MM.1S (cell line): ENCODE results near the gene ACAP2.

Source experiments
- DNase-seq: peaks from one replicate; pipeline ENCODE4 v3.0.0-alpha.2; 2015
- H2AFZ ChIP-seq: fragments of 300-600 bp; sonication (generic); 2 replicates; pipeline ENCODE4 v1.6.0; 2016; ENCODE audit warnings: antibody characterized with exemption, low read length
- H3F3A ChIP-seq: fragments of 300-600 bp; sonication (generic); 2 replicates; pipeline ENCODE4 v1.6.1; 2016; ENCODE audit warnings: mild to moderate bottlenecking, antibody characterized with exemption, low read length, moderate library complexity, mixed read lengths; ENCODE audit not compliant: insufficient read depth
- H3K27ac ChIP-seq: fragments of 300-600 bp; sonication (generic); 2 replicates; pipeline ENCODE4 v1.5.1; 2016; ENCODE audit warnings: mild to moderate bottlenecking, low read length
- H3K27me3 ChIP-seq: fragments of 300-600 bp; sonication (generic); replicated peaks from 2 replicates; pipeline ENCODE4 v1.6.0; 2016; ENCODE audit warnings: low read length; ENCODE audit not compliant: insufficient read depth
- H3K36me3 ChIP-seq: fragments of 300-600 bp; sonication (generic); replicated peaks from 2 replicates; pipeline ENCODE4 v1.6.1; 2016; ENCODE audit warnings: mild to moderate bottlenecking, low read length, mixed read lengths; ENCODE audit not compliant: insufficient read depth
- H3K4me1 ChIP-seq: fragments of 300-600 bp; sonication (generic); 2 replicates; pipeline ENCODE4 v1.6.1; 2016; ENCODE audit warnings: low read length, mixed read lengths
- H3K4me2 ChIP-seq: fragments of 300-600 bp; sonication (generic); 2 replicates; pipeline ENCODE4 v1.6.0; 2016; ENCODE audit warnings: low read depth, low read length
- H3K4me3 ChIP-seq: fragments of 300-600 bp; sonication (generic); 2 replicates; pipeline ENCODE4 v1.5.1; 2016; ENCODE audit warnings: low read length, mixed read lengths
- H3K79me2 ChIP-seq: fragments of 300-600 bp; sonication (generic); 2 replicates; pipeline ENCODE4 v1.6.1; 2016; ENCODE audit warnings: mixed run types, low read length, mixed read lengths
- H3K9ac ChIP-seq: fragments of 300-600 bp; sonication (generic); 2 replicates; pipeline ENCODE4 v1.6.1; 2016; ENCODE audit warnings: low read length, mixed read lengths
- H3K9me2 ChIP-seq: fragments of 300-600 bp; sonication (generic); replicated peaks from 2 replicates; pipeline ENCODE4 v1.6.1; 2016; ENCODE audit warnings: mild to moderate bottlenecking, low read length, mixed read lengths; ENCODE audit not compliant: insufficient read depth
- H3K9me3 ChIP-seq: fragments of 300-600 bp; sonication (generic); replicated peaks from 2 replicates; pipeline ENCODE4 v1.6.1; 2016; ENCODE audit warnings: mild to moderate bottlenecking, low read length, mixed read lengths; ENCODE audit not compliant: insufficient read depth
- H4K20me1 ChIP-seq: fragments of 300-600 bp; sonication (generic); 2 replicates; pipeline ENCODE4 v1.6.1; 2016; ENCODE audit warnings: mild to moderate bottlenecking, low read length, moderate library complexity, mixed read lengths; ENCODE audit not compliant: insufficient read depth
- EZH2 ChIP-seq: fragments of 300-600 bp; sonication (generic); optimal IDR thresholded peaks from 2 replicates; pipeline ENCODE3; 2017; ENCODE audit warnings: low read depth, mild to moderate bottlenecking, antibody characterized with exemption, low read length, mixed read lengths
- EZH2phosphoT487 ChIP-seq: fragments of 300-600 bp; sonication (generic); IDR thresholded peaks from 2 replicates; pipeline ENCODE4 v1.6.1; 2018; ENCODE audit warnings: antibody characterized with exemption, low read length
- TF ChIP-seq, protein P1 (sequence below): fragments of 300-600 bp; sonication (generic); IDR thresholded peaks from 2 replicates; pipeline ENCODE4 v1.5.1; 2016; ENCODE audit warnings: antibody characterized with exemption, low read length, mixed read lengths

Gene ACAP2

DNA sequence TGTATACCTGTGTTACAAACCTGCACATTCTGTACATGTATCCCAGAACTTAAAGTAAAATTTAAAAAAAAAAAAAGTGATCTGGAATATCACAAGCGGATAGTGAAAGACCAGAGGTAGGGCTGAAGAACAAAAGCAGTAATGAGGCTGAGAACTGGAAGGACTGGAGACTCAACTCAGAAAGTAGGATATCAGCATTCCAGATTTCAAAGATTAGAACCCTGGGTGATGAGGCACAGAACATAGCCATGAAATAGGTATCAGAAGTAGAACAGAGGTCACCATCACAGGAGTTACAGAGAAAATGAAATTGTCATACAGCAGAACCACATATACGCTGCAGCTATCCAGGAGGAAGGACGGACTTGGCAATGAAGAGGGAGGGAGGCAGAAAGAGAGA, 56.1 kb downstream of the ACAP2 start:
- no peak for DNase-seq
- no peaks in the 10 kb centered on the region; the same call in 1 of the 2 replicates for H3F3A ChIP-seq
- no peaks in the 10 kb centered on the region for H3K9me2 ChIP-seq
- no peak overlapping the region for H3K9ac ChIP-seq
- H3K4me3 ChIP-seq = no peak overlapping the region
- no peak overlapping the region for H3K4me2 ChIP-seq
- no peaks in the 10 kb centered on the region for H3K36me3 ChIP-seq
- no peaks in the 10 kb centered on the region for H3K27me3 ChIP-seq
- 0 out of 2 replicates have a peak, but pooled peaks cover 6% of the 10 kb centered on the region for H3K79me2 ChIP-seq
- H3K4me1 ChIP-seq = no peaks in the 10 kb centered on the region
- no peak overlapping the region for H3K27ac ChIP-seq
- H3K9me3 ChIP-seq = no peaks in the 10 kb centered on the region
- no peaks in the 10 kb centered on the region for H4K20me1 ChIP-seq
- no peak overlapping the region for H2AFZ ChIP-seq
- TF ChIP-seq, protein P1, sequence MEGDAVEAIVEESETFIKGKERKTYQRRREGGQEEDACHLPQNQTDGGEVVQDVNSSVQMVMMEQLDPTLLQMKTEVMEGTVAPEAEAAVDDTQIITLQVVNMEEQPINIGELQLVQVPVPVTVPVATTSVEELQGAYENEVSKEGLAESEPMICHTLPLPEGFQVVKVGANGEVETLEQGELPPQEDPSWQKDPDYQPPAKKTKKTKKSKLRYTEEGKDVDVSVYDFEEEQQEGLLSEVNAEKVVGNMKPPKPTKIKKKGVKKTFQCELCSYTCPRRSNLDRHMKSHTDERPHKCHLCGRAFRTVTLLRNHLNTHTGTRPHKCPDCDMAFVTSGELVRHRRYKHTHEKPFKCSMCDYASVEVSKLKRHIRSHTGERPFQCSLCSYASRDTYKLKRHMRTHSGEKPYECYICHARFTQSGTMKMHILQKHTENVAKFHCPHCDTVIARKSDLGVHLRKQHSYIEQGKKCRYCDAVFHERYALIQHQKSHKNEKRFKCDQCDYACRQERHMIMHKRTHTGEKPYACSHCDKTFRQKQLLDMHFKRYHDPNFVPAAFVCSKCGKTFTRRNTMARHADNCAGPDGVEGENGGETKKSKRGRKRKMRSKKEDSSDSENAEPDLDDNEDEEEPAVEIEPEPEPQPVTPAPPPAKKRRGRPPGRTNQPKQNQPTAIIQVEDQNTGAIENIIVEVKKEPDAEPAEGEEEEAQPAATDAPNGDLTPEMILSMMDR = no peak
- no peak for TF ChIP-seq EZH2phosphoT487
- TF ChIP-seq EZH2 = no peak

- Histone ChIP-seq H2AFZ (no peak overlapping the region), H3K4me1 (no peaks in the 10 kb centered on the region), H3K4me2 (no peak overlapping the region), H4K20me1 (no peaks in the 10 kb centered on the region), H3K9ac (no peak overlapping the region), H3K9me3 (no peaks in the 10 kb centered on the region), H3F3A (no peaks in the 10 kb centered on the region; the same call in 1 of the 2 replicates), H3K4me3 (no peak overlapping the region), H3K27ac (no peak overlapping the region), H3K79me2 (0 out of 2 replicates have a peak, but pooled peaks cover 6% of the 10 kb centered on the region), H3K9me2 (no peaks in the 10 kb centered on the region), H3K27me3 (no peaks in the 10 kb centered on the region), H3K36me3 (no peaks in the 10 kb centered on the region)
- TF ChIP-seq EZH2 (no peak), EZH2phosphoT487 (no peak)
- TF ChIP-seq, protein P1 = no peak
- no peak for DNase-seq
Observed at GRCh38 chr3:195385526-195385925, 57.3 kb downstream of the ACAP2 start.

DNA sequence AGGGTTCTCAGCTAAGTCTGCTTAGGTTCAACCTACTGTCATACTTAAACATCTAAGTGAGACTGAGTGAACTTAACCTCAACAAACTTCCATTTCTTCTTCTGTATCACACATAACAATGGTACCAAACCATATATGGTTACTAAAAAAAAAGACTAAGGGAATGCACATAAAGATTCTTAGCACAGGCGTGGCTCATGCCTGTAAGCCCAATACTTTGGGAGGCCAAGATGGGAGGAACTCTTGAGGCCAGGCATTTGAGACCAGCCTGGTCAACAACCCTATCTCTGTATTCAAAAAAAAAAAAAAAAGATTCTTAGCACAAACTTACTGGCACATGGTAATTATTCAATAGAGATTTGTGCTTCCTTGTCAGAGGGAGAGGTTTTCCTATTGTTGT, 57.9 kb downstream of the ACAP2 start:
- no peaks in the 10 kb centered on the region for H3K9me2 ChIP-seq
- DNase-seq = no peak
- no peaks in the 10 kb centered on the region for H3K27me3 ChIP-seq
- H3K9me3 ChIP-seq = no peaks in the 10 kb centered on the region
- H3F3A ChIP-seq = no peaks in the 10 kb centered on the region
- no peaks in the 10 kb centered on the region for H3K36me3 ChIP-seq
- TF ChIP-seq EZH2phosphoT487 (no peak), EZH2 (no peak)
- TF ChIP-seq, protein P1 = no peak
- no peak overlapping the region for H2AFZ ChIP-seq
- H3K4me1 ChIP-seq = no peaks in the 10 kb centered on the region
- 0 out of 2 replicates have a peak, but pooled peaks cover 6% of the 10 kb centered on the region for H3K79me2 ChIP-seq
- no peaks in the 10 kb centered on the region for H4K20me1 ChIP-seq
- H3K4me2 ChIP-seq = no peak overlapping the region
- no peak overlapping the region for H3K9ac ChIP-seq
- no peak overlapping the region for H3K4me3 ChIP-seq
- no peak overlapping the region for H3K27ac ChIP-seq
